ENCODE data around the gene TCF23.
A peak's percentile ranks its signal among the peaks of the same experiment; 100 is the strongest.

Gene TCF23

DNA sequence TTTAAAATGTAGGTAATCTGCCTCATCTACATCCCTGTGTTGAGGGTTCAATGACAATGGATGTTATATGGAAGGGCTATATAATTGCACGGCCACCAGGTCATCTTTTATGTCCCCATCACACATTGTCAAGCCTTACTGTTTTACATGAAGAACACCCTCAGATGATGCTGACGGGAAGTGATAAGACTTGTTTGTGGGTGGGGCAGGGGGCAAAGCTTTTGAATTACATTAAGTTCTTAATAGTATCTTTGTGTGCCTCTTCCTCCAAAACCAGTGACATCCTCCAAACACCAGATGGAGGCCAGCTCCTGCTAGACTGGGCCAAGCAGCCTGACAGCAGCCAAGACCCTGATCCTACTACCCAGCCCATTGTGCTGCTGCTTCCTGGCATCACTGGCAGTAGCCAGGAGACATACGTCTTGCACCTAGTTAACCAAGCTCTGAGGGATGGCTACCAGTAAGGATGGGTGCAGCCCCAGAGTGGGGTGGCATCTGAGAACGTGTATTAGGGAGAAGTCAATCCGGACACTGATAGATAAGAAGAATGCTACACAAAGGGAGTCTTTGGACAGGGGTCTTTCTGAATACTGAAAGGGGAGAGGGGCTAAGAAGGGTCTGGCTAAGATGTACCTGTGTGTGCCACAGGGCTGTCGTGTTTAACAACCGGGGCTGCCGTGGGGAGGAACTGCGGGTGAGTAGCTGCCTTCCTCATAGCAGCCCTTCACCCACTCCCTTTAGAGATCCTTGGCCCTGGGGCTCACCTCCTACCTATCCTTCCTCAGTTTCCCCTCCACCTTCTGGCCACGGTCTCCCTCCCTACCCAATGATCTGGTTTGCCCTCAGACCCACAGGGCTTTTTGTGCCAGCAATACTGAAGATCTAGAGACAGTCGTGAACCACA lies 19.9 kb upstream of the TCF23 start:
- DNase-seq = no peak

DNA sequence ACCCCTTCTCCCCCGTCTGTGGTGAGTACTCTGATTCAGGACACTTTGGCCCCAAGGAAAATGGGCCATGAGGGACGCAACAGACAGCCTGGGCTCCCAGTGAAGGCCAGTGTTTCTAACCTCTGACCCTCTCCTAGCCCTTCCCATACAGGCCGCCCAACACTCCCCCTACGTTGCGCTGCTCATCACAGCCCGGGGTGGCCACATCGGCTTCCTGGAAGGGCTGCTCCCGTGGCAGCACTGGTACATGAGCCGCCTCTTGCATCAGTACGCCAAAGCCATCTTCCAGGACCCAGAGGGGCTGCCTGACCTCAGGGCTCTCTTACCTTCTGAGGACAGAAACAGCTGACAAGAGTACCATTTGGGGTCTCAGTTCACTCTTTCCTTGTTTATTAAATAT lies 18.4 kb upstream of the TCF23 start:
- no peak for DNase-seq

DNA sequence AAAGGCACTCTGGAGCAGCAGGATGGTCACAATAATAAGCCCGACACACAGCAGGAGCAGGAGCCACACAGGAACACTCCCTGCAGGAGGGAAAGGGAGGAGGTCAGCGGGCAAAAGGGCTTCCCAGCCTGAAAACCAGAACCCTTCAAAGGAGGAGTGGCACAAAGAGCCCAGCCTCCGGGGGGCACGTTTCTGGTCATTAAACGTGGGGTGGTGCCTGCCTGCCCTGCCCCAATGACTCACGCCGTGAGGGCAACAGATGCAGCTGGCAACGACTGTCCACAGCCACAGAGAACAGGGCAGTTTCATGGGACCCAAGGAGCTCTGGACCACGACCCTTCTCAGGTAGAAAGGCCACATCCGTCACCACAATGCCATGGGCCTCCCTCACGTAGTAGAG lies 17.4 kb upstream of the TCF23 start:
- no peak for DNase-seq

DNA sequence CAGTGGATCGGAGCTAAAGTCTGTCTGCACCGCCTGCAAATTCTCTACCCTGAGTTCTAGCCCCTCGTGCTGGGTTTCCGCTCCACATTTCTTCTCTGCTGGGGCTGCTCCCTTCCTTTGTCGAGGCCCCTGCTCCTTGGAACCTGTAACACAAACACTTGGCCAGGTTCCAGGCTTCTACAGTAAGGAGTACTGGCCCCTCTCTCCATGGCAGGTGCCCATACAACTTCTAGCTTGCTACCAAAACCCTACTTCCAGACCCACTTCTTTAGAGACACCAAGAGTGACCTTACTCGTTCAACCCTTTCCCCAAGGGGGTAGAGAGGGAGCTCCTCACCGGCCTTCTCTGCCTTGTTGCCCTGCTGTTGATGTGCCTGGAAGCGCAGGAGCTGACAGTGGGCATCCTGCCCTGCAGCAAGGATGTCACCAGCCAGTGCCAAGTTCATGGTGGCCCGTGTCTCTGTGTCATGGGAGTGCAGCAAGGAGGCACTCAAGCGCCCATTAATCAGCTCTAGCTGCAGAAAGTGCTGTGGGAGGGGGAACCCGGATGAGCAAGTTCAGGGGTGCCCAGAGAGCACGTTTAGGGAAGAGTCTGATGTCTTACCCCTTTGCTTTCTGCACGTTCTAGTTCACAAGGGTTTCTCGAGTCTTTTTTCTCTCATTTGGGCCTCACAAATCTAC lies 15.5 kb upstream of the TCF23 start:
- DNase-seq = peak; percentile 23

DNA sequence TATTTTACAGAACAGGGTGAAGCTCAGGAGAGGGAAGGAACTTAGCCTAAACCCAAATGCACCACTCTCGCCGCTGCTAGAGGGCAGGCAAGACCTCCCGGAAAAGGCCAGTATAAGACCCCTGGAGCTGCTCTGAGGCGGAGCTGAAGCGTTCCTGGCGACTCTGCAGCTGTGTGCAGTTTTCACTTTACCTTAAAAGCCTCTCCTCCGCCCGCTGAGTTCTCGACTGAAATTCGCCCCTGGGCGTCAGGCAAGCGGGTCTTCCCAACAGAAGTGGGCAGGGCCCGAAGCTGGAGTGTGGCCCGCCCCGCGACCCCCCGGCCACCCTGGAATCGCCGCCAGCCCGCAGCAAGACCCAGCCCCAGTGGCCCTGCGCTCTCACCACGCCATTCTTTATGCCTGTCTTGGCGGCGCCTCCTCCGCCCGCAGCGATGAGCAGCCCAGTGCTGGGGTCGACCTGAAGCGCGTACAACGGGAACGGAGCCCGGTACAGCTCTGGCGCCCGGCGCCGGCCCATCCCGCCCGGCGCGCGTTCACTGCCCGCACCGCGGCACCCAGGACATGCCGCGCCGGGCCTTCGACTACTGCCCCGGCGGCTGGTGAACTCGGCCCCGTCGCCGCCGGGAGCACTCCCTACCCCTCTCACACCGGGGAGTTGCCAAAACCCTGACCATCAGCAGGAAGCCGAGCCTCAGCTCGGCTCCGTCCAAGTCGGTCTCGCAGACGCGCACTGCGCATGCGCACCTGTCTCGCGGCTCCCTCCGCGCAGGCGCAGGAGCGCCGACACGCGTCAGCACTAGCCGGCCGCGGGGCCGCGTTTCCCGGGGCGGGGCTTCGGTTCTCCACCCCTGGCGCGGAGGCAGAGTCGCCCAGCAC lies 14.7 kb upstream of the TCF23 start, which contains the start of gene PREB:
TSS of gene PREB (minus strand) at position 732 of the 876 bp plus-strand sequence. CDS start at position 517, 215 bp downstream.
- peak; percentile 99 for DNase-seq

DNA sequence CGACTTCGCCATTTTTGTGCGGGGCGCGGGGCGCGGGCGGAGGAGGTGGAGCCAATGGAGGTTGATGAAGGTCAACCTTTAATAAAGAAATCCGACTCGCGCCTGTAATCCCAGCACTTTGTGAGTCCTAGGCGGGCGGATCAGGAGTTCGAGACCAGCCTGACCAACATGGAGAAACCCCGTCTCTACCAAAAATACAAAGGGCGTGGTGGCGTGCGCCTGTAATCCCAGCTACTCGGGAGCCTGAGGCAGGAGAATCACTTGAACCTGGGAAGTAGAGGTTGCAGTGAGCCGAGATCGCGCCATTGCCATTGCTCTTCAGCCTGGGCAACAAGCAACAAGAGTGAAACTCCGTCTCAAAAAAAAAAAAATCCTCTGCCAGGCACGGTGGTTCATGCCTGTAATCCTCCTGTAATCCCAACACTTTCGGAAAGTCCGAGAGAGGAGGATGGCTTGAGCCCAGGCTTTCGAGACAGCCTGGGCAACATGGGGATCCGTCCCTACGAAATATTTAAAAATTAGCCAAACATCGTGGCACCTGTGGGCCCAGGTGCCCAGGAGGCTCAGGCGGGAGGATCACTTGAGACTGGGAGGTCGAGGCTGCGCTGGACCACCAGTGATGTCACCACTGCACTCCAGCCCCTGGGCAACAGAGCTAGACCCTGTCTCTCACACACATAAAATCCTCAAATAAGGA lies 13.9 kb upstream of the TCF23 start:
- no peak for DNase-seq

DNA sequence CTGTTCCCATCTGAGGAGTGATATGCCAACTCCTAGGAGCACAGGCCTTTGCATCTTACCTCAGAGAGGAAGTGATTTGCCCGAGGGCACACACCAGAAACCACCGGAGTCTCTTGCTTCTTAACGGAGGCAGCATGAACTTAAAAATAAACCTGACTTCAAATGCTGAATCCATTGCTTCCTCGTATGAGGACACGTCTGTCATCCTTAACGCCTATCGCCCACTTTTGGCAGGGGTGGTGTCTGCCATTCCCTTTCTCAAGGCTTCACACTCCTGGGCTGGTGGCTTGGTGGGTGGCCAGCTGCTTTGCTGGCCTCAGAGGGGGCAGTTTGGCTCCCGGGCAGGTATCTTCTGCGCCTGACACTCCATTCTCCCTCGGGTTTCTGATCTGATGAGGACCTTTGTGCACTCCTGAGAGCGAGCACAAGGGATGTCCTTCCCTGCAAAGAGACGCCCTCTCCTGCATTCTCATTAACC lies 13.3 kb upstream of the TCF23 start:
- DNase-seq = no peak

DNA sequence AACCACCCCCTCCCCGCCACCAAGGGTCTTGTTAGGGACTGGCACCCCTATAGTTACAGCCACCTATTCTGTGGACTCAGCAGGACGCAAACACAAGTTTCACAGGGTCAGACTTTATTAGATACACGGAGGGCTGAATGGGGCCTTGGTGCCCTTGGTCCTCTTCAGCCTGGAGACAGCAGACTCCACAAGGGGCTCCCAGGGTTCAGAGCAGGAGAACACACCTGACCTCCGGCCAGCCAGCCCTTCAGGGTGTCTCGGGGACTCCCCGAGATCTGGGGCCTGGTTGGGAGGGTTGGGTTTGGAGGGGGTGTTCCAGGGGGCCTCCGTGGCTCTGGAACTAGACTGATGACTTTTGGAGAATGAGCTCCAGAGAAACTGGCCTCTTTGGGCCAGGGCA lies 12.1 kb upstream of the TCF23 start:
- DNase-seq = no peak

DNA sequence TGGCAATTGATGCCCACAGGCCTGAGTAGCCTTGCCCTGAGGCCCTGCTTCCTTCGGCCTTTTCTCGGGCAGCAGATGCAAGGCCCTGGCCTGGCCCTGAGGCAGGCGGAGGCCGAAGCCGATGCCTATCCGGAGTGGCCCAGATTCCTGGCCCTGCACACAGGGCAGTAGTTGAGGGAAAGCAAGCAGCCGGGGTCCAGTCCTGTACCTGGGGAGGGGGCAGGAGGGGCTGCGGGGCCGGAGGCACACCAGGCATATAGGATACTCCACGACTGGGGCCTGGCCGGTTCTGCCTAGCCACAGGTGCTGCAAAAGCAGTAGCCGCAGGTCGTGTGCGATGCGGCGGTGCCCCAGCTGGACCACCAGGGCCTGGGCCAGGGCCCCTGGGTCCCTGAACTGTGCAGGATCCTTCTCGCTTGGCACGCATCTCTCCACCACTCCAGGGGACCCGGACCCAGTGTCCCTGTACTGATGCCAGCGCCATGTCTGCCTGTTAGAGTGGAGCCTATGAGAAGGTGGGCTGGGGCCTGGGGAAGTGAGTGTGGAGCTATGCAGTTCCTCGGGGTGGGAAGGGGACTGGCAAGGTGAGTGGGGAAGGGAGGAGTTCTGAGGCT lies 11.4 kb upstream of the TCF23 start:
- no peak for DNase-seq

DNA sequence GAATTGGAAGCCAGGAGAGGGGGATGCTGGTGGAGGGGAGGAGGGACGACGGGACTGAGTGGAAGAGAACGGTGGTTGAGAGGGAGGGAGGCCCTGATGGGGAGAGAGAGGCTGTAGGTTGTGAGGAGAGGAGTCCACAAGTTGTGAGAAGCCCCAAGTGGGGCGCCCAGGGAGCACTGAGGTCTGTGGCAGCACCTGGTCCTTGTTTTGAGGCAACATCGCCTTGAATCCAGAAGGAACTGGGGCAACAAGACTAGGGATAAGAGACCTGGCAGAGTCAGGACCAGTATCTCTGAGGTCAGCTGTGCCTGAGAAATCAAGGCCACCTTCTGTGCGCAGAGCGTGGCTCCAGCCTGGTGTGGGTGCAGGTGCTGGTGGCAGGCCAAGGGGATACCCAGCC lies 10.7 kb upstream of the TCF23 start:
- no peak for DNase-seq

DNA sequence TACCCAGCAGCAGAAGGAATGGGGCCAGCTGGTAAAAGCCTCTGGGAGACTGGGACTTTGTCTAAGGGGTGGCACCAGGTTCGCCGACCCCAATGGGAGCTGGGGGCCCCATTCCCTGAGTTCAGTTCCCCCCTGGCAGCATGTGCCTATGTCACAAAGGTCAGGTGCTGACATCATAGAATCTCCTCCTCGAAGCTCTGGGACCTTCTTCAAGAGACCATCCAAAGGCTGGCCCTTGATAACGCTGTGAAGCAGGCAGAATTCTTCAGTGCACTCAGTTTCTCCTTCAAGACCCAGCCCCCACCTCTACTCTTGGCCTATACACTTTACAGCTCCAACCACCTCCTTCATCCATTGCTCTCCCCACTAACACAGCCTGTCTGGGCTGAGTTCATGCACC lies 9.5 kb upstream of the TCF23 start, which contains the start of gene PRR30:
TSS of gene PRR30 (minus strand) at position 101 of the 400 bp plus-strand sequence. CDS start 1,081 bp downstream, outside the sequence.
- DNase-seq = no peak

DNA sequence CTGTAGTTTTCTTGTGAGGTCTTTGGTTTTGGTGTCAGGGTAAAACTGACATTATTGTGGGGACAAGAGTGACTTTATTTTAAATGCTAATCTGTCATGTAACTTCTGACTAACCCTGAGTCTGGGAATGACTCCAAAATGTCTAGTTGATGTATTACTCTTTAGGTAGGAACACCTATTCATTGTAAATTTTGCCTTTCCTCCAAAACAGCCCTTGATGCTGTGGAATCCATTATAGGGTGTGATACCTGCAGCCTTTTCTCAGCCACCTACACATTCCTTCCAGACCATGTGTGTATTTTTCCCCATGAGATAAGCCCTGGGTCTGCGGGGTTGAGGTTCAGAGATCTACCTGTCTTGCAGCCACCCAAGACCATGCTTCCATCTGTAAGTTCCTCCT lies 5.5 kb upstream of the TCF23 start:
- no peak for DNase-seq

DNA sequence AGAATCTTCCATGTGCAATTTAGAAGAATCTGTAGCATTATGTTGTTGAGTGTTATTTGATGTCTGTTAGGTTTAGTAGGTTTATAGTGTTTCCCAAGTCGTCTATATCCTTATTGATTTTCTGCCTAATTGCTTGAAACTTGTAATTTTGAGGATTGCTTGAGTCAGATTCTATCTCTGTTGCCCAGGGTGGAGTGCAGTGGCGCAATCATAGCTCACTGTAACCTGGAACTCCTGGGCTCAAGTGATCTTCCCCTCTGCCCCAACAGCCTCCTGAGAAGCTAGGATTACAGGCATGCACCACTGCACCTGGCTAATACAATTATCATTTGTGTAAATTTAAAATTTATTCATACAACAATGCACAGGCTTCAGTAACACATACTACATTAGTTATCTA lies 3.1 kb upstream of the TCF23 start:
- no peak for DNase-seq

DNA sequence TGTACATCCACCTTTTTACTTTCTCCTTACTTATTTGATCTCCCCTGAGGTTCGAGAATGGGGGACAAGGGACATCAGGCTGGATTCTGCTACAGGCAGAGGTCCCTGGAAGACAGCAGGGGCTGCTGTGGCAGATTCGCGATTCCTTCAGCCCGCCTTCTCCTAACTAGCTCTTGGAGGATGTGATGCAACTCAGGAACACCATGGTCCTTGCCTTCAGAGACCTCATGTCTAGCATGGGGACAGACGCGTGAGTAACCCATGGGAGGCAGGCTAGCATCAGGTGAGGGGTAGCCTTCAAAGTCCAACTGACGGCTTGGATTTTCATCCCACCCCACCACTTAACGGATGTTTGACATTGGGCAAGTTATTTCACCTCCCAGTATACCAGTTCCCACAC lies 869 bp upstream of the TCF23 start:
- no peak for DNase-seq

DNA sequence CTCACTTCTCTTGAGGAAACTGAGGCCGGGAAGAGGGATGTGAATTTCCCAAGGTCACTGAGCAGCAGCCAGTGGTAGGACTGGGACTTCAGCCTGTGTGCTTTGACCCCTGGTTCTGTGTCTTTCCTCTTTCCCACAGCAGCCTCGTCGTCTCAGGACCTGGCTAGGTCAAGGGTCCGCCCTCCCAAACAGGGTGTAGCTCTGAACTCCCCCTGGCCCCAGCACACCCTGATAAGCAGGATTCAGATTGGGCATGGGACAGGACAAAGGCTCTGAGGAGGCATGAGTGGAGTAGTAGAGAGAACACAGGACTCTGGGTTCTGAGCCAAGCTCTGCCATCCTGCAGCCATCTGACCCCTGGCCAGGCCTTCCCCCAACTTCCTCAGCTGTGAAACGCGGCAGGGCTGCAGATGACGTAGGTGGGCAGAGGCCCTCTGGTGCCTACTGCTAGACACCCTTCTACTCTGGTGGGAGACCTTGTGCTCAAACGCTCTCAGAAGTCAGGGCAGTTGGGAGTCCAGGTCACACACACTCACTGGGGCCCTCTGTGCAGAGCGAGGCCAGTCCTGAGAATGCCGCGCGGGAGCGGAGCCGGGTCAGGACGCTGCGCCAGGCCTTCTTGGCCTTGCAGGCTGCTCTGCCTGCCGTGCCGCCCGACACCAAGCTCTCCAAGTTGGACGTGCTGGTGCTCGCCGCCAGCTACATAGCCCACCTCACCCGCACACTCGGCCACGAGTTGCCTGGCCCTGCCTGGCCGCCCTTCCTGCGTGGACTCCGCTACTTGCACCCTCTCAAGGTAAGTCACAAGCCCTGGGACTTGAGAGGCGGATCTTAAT lies 984 bp downstream of the TCF23 start:
- DNase-seq = no peak

DNA sequence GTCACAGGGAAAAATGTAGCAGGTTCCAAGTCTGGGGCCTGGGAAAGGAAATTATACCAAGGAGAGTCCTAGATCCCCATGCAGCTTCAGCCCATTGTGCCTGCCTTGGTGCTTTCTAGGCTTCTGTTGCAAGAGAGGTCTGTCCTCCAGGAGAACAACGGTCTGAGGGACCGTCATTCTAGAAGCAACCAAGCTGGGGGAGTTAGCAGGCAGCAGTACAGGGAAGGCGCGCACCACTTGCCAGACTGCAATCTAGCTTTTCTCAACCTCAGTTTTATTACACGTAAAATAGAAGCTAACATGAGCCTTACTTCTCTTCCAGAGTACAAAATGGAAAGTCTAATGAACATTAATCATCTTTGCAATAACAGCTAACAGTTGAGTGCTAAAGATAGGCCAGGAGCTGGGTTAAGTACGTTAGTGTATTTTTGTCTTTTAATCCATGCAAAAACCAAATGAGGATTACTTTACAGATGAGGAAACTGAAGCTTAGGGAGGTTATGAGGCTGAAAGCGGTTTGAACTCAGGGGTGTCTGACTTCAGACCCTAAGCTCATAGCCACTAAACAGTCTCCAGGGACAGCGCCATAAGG lies 1.9 kb downstream of the TCF23 start:
- DNase-seq = no peak

DNA sequence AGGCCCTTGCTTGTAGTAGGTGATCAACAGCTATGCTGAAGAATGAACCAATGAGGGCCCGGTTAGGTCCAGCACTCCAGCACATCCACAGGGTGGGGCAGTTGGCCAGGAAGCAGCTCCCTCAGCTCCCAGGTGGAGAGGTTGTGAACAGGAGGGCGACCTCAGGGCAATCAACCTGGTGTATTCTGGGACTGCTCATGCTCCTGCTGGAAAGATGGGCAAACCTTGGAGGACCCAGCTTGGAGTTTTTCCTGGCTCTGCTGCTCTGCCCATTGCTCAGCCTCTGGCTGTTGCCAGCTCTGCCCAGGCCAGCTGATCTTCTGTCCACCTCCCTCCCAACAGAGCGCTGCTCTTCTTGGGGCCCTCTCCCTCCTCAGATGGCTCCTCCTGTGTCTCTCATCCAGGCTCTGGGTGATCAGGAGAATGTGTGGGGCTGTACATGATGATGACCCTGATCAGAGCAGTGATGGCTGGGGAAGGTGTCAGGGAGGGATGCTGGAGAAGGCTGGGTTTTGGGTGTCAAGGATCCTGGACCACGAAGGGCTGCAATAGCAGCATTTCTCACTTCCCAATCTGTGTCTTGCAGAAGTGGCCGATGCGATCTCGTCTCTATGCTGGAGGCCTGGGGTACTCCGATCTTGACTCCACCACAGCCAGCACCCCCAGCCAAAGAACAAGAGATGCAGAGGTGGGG lies 3.4 kb downstream of the TCF23 start:
- no peak for DNase-seq

DNA sequence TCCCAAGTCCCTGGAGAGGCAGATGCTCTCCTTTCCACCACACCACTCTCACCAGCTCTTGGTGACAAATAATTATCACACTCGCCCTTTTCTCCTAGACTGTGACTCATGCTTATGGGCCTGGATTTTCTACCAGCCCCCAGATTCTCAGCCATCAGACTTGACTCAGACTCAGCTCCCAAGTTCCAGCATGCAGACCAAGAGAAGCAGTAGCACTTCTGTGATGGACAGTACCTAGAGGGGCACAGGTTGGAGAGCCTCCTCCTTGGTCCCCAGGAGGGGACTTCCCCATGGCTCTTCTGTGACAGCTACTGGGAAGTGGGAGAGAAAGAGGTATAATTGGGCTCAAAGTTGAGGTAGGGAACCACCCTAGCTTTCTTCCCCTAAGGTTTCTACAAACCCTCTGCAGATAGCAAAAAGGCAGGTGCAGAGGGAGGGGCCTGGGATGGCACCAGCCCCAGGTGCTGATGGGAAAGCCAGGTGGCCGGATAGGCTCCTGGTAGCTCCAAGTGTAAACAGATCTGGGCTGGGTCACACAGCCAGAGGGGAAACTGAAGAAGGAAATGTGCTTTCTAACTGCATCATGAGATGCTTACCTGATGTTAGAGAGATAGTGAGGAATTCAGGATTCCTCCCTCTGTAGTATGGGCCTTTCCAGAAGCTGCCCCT lies 4.1 kb downstream of the TCF23 start:
- no peak for DNase-seq

DNA sequence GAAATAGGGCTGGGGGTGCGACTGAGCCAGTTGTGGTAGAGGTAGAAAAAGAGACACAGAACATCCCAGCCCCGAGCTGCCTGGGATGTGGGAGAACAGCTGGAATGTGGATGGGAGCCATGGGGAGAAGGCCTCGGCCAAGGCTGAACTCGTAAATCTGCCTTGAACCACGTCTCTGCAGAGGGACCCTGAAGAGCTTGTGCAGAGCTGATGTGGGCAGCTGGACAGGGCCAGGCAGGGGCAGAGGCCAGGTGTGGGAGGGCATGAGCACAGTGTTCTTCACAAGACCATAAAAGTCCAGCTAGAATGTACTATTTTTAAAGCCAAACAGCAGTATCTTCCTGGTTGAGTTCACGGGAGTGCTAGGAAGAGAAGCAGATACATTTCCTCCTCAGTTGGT lies 5.7 kb downstream of the TCF23 start:
- no peak for DNase-seq

Measured in CD4-positive, alpha-beta T cell treated with Interleukin-6 for 4 hours (primary cell).